Fibroblast of skin of right quadriceps (primary cell): ENCODE results near the gene SLC8A2.
A peak's percentile ranks its signal among the peaks of the same experiment; 100 is the strongest.

Experiments
- DNase-seq: peaks from one replicate; pipeline ENCODE4 v3.0.0-alpha.2; 2013

The SLC8A2 gene

GRCh38 chr19:47485210-47485609, 13.5 kb upstream of the SLC8A2 start:
- DNase-seq = no peak

DNA sequence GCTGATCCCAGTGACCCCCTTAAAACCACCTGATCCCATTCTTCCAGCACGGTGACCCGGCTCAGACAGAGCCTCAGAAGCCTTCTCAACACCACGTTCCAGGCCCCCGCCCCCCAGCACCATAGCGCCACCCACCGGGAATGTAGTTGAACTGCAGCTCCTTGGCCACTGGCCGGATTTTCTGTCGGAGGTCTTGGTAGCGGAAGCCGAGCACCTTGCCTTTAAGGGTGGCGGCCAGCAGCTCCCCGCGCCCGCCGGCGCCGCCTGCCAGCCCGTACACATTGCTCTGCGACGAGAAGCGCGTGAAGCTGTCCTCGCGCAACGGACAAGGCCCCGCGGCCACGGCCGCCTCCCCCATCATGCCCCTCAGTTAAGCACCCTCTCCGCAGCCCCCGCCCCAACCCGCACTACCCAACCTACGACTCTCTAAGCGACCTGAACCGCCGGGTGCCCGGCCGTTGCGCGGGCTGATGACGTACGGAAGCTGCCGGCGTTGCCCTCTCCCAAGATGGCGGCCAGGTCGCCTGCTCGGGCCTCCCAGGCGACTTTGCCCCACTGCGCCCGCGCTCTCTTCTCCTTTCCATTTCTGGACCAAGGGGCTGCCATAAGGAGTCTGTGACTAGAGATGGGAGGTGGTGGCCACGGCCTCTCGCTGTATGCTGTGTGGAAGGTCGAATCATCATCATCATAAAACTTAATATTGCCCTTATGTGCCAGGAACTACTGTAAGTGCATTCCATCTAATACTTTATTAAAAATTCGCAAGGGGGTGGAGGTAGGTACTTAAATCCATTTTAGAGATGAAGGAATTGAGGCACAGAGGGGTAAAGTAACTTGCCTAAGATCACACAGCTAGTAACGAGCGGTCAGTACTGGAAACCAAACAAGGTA, 12.4 kb upstream of the SLC8A2 start, which contains the start of gene KPTN:
Gene KPTN, minus strand, starts transcription at position 420 of the 891 bp plus-strand sequence. Its CDS starts 59 bp downstream, at position 361.
- peak; percentile 90 for DNase-seq

GRCh38 chr19:47483200-47483599, 11.5 kb upstream of the SLC8A2 start:
- no peak for DNase-seq

DNA sequence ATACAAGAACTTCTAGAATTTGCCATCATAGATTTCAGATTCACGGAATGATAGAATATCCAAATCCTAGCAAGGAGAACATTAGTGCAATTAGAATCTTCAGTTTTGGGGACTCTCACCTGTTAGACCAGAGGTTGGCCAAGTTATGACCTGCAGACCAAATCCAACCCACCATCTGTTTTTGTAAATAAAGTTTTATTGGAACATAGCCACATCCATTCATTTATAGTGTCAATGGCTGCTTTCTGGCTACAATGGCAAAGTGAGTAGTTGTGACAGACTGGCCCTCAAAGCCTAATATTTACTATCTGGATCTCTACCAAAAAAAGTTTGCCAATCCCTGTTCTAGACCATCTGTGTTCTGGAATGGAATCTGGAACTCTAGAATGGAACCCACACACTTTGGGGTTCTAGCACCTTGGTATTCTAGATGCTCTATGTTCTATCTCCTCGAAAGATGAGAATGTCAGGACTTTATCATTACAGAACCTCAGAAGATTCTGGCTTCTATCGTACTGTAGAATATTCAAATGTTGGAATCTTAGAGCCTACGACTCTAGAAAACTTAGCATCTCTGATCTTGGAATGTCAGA, 9.9 kb upstream of the SLC8A2 start:
- DNase-seq = no peak

- no peak for DNase-seq
These were observed 9.0 kb upstream of the SLC8A2 start for GRCh38 chr19:47480658-47481057.

DNA sequence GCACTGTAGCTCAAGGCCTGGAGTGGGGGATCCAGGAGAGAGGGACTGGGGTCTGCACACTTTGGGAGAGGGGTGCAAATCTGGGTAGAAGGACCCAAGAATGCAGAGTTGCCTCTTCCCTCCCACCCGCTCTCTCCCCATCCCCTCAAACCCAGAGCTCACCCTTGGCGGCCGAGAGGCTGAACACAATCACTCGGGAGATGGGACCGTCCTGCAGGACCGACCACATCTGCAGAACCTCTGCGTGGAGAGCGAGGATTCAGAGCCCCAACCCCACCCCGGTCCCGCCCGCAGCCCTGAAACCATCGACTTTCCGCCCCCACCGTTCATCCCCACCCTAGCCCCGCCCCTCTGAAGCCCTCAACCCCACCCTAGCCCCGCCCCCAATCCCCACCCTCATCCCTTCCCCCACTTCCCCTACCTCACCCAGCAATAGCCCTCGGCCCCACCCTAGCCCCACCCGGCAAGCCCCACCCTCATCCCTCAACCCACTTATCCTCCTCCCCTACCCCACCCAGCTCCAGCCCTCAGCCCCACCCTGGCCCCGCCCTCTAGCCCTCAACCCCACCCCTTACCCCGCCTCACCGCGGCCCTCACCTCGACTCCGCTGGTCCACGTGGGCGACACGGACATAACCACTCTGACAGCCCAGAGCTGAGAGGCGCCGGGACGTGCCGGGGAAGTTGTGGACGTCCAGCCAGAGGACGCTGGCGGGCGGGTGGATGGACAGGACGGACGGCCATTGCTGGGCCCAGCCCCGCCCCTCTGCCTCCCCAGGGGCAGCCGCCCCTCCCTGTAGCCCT, 8.2 kb upstream of the SLC8A2 start:
- no peak for DNase-seq

DNA sequence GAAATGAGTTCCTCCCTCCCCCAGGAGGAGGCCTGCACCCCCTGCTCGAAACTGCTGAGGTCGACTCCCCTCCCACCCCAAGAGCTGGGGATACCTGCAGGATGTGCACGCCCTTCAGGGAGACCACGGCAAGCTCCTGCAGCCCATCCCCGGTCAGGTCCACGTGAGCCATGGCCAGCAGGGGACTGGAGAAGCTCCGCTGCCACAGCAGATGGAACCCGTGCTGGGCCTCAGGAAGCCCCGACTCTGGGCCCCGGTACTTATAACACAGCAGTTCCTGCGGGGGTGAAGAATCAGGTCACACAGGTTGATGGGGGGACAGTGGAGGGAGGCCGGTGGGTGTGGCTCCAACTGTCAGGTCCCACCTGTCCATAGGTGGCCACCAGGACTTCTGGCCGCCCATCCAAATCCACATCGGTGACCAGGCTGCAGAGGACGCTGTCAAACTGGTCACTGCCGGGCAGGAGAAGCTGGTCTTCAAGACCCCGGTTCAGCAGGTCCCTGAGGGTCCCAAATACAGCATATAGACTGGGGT, 4.8 kb upstream of the SLC8A2 start:
- no peak for DNase-seq

- no peak for DNase-seq
These were observed 3.8 kb upstream of the SLC8A2 start for GRCh38 chr19:47475465-47475864.

GRCh38 chr19:47473336-47473735, 1.6 kb upstream of the SLC8A2 start:
- no peak for DNase-seq

DNA sequence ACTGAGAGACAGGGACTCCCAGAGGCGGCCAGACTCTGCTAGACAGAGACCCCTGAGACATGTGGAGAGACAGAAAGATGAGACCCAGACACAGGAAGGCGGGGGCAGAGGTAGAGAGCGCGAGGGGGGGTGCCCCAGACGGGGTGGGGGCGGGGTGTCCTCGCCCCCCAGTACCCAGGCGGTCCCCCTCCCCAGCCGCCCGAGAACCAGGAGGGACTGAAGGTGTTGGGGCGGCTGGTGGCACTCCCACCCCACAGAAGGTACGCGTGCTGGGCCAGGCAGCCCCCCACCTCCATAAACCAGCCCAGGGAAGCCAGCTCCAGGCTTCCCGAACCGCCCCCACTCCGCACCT, 336 bp downstream of the SLC8A2 start:
- no peak for DNase-seq

DNA sequence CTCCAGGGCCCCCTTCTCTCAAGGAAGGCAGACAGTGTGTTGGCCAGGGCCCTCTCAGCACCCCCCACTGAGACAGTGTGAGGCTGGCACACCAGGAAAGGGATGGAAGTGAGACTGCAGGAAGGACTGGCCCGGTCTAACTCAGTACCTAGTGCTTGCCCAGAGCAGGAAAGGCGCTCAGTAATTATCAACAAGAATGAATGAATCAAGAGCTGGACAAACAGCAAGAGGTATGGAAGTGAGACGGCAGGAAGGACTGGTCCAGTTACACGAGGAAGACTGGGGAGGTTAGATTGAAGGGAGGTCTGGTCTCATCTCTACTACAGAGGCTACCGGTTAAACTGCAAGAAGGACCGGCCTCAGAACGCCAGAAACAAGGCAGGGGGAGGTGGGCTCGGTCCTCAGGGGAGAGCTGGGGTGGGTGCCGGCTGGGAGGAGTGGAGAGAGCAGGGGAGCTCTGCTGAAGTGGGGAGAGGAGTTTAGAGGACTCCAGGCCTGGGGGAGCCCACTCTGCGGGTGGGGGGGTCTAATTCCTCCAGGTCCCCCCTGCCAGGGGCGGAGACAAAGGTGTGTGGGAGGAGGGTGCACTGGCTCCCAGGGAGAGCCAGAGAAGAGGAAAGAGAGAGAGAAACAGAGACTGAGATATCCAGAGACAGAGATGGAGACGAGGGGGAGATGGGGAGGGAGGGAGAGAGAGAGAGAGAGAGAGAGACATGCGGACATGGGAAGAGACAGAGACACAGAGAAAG, 1.1 kb downstream of the SLC8A2 start:
- DNase-seq = no peak

DNA sequence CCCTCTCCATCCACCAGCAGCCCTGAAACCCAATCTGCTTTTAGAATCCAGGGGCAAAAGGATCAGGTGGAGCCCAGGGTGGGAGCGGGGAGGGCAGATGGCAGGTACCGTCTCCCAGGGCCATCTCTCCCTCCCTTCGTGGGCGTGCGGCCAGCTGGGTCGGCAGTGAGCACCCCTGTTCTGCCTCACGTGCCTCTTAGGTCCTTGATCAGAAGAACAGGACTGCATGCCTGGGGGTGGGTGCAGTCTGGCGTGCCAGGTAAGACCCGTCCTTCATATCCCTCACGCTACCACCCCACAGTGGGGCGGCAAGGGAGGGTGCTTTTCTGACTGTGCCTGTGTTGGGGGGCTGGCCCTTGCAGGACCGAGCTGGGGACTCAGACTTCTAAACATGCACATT, 2.0 kb downstream of the SLC8A2 start:
- no peak for DNase-seq

- DNase-seq = no peak
These were observed 2.4 kb downstream of the SLC8A2 start for GRCh38 chr19:47469363-47469700.

DNA sequence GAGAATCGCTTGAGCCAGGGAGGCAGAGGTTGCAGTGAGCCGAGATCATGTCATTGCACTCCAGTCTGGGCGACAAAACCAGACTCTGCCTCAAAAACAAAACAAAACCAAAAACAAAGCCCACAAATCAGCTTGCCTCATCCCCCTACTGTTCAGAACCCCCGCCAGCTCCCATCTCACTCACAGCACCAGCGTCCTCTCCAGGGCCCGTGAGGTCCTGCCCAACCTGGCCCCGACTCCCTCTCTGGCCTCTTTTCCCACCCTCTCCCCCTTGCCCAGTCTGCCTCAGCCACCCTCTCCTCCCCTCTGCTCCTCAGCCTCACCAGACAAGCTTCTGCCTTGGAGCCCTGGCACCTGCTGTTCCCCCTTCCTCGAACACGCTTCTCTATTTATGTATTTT, 3.8 kb downstream of the SLC8A2 start:
- DNase-seq = no peak

- DNase-seq = no peak
These were observed 5.7 kb downstream of the SLC8A2 start for GRCh38 chr19:47465957-47466356.

DNA sequence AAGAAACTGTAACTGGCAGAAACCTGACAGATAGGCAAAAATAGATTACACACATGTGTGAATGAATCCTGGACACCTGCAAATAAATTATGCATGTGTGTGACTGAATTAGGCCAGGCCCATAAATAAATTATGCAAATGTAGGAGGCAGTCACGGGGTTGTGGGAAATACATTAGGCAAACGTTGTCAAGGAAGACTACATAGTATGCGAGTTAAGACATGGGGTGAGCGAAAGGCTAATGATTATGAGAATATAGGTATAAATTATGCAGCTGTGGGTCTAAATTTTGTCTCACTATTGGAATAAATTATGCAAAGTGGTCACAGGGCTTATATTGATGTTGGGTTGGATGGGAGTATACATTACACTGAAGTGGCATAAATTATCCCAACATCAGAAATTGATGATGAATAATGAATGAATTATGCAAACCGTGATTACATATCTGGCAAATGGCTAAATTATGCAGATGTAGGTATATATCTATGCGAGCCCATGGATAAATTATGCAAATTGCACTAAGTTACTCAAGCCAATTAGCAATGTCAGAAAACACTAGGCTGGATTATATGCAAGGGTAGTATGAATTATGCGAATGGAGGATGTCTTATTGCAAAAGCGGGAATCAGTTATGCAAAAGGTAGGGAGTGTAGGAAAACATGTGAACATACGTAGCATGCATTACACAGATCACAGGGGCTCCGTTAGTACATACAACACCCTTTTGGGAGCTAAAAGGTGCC, 6.8 kb downstream of the SLC8A2 start:
- no peak for DNase-seq

GRCh38 chr19:47461876-47462275, 9.8 kb downstream of the SLC8A2 start:
- DNase-seq = no peak

DNA sequence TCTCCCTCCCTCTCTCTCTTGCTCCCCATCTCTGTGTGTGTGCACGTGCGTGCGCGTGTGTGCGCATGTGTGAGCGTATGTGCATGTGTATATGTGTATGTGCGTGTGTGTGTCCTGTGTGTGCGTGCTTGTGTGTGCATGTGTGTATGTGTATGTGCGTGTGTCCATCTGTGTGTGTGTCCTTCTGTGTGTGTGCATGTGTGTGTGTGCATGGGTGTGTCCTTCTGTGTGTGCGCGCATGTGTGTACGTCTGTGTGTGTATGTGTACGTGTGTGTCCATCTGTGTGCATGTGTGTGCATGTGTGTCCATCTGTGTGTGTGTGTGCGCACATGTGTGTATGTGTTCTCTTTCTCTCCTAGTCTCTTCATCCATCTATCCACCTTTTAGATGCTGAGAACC, 12.2 kb downstream of the SLC8A2 start:
- DNase-seq = no peak

- DNase-seq = no peak
These were observed 13.0 kb downstream of the SLC8A2 start for GRCh38 chr19:47458672-47459071.

GRCh38 chr19:47456721-47457474, 14.8 kb downstream of the SLC8A2 start:
- DNase-seq = no peak

DNA sequence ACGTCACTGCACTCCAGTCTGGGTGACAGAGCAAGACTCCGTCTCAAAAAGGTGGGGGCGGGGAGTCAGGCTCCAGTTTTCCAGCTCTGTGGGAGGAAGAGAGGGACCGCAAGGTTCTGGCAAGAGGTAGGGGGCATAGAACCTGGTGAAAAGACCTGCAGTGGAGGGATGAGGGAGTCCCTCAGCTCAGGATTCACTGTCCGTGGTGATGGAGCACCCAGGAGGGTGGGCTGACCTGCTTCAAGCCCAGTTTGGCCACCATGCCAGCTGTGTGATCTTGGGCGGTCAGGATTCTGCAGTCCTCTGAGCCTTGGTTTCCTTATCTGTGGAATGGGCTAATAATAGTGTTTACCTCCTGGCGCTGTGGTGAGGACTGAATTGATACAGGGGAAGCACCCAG, 21.2 kb downstream of the SLC8A2 start:
- no peak for DNase-seq
